ENCODE measurements around the gene DNAH10. TPM values are rescaled to one million over a fixed set of nuclear protein-coding genes. Genes with fewer than 3 reads are reported as not detected.

The DNAH10 gene
- total and polyA plus RNA-seq, 2 donors from 2014 or later: 0.24 to 0.28 TPM

DNA sequence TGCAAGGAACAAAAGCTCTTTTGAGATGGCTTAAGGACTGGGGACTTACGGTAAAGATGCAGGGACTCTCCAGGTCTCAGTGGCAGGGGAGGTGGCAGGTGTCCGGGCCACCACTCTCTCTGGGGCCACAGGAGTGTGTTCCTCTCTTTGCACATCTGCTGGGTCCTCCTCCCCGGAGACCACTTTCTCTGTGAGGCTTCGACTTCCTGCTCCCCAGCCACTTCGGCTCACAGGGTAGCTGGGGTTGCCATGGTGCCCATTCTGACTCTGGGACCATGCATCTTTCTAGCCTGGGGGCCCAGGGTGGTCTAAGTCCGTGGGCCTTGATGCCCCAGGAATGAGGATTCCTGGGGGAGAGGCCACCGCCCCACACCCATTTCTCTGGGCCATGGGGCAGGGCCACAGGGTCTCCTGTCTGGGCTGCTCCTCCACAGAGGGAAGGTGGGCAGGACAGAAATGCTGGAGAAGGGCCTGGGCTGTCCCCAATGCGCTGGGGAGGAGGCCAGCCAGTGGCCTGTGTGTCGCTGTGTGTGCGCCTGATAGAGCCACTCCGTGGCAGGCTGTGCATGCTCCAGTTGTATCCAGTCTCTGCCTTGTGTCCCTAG lies 172.0 kb downstream of the DNAH10 start:
- no peaks in the 10 kb centered on the region for H3K27me3 ChIP-seq (ENCODE audit: control insufficient read depth, insufficient read depth, low read length)
- peak in 1 of 5 donors; percentile 29 for DNase-seq
- no peak for FAIRE-seq

DNA sequence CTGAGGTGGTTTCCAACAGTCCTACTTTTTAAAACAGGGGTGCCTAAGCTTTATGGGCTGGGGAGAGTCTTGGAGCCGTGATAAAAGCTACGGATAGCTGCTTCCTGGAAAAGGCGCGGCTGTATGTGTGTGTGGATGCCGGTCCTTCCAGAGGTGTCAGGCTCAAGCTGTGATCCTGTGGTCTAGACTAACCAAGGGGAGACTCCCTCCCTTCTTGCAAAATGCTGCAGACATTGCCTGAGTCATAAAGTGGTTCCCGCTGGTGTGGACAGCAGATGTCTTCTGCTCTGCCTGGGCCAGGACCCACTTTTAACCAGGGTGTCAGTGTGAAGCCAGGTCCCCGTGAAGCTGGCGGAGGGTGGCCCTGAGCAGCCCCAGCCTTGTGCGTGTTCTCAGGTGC lies 172.7 kb downstream of the DNAH10 start:
- Histone ChIP-seq H3K27ac (ENCODE audit: low read depth in 2 of 2, low read length in 2 of 2) (no peak overlapping the region), H3K4me3 (ENCODE audit: low read length in 3 of 3) (no peak overlapping the region), H3K36me3 (ENCODE audit: control insufficient read depth in 2 of 3, insufficient read depth in 3 of 3, low read length in 3 of 3) (peaks cover 0 to 5% (median 4%) of the 10 kb centered on the region in 3 donors), H3K27me3 (ENCODE audit: control insufficient read depth, insufficient read depth, low read length) (no peaks in the 10 kb centered on the region), H3K9me3 (ENCODE audit: control insufficient read depth in 2 of 3, insufficient read depth in 1 of 3, low read length in 3 of 3) (no peaks in the 10 kb centered on the region), H3K9ac (ENCODE audit: low read length in 3 of 3) (no peak overlapping the region), H3K4me1 (ENCODE audit: control insufficient read depth in 2 of 3, insufficient read depth in 2 of 3, low read depth in 1 of 3, low read length in 3 of 3) (peaks cover 0 to 3% (median 0%) of the 10 kb centered on the region in 3 donors)
- TF ChIP-seq, protein P1, sequence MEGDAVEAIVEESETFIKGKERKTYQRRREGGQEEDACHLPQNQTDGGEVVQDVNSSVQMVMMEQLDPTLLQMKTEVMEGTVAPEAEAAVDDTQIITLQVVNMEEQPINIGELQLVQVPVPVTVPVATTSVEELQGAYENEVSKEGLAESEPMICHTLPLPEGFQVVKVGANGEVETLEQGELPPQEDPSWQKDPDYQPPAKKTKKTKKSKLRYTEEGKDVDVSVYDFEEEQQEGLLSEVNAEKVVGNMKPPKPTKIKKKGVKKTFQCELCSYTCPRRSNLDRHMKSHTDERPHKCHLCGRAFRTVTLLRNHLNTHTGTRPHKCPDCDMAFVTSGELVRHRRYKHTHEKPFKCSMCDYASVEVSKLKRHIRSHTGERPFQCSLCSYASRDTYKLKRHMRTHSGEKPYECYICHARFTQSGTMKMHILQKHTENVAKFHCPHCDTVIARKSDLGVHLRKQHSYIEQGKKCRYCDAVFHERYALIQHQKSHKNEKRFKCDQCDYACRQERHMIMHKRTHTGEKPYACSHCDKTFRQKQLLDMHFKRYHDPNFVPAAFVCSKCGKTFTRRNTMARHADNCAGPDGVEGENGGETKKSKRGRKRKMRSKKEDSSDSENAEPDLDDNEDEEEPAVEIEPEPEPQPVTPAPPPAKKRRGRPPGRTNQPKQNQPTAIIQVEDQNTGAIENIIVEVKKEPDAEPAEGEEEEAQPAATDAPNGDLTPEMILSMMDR (IDR thresholded peaks at IDR 0.05; ENCODE audit: borderline replicate concordance, extremely low read depth, insufficient read depth): no peak
- intact Hi-C loops (cut with DNase I): no loop called here
- DNase-seq (peak in 1 of 5 donors; percentile 32), FAIRE-seq (no peak)

More for the DNA sequence above, 172.0 kb downstream of the DNAH10 start:
- intact Hi-C loops (cut with DNase I): no loop called here
- TF ChIP-seq, protein P1 (IDR thresholded peaks at IDR 0.05; ENCODE audit: borderline replicate concordance, extremely low read depth, insufficient read depth): no peak
- no peak overlapping the region for H3K4me3 ChIP-seq (ENCODE audit: low read length in 3 of 3)
- no peak overlapping the region for H3K27ac ChIP-seq (ENCODE audit: low read depth in 2 of 2, low read length in 2 of 2)
- H3K9ac ChIP-seq (ENCODE audit: low read length in 3 of 3): no peak overlapping the region
- H3K9me3 ChIP-seq (ENCODE audit: control insufficient read depth in 2 of 3, insufficient read depth in 1 of 3, low read length in 3 of 3): no peaks in the 10 kb centered on the region
- peaks cover 0 to 3% (median 0%) of the 10 kb centered on the region in 3 donors for H3K4me1 ChIP-seq (ENCODE audit: control insufficient read depth in 2 of 3, insufficient read depth in 2 of 3, low read depth in 1 of 3, low read length in 3 of 3)
- H3K36me3 ChIP-seq (ENCODE audit: control insufficient read depth in 2 of 3, insufficient read depth in 3 of 3, low read length in 3 of 3): peaks cover 0 to 5% (median 3%) of the 10 kb centered on the region in 3 donors

DNA sequence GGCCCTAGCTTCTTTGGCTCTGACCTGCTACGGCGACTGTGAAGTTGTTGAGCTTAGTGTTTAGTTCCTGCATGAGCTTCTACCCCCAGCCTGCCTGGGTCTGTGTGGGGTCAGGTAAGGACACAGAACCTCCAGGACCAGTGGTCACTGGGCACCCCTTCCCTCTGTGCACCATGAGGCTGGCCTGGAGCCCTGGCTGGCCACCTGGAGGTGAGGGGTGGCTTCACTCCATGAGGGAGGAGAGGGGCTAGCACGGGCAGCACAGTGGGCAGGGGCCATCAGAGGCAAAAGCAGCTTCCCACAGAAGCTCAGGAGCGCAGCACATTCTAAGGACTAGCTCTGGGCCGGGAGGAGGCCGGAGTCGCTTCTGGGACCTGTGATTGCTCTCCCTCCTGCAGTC lies 173.9 kb downstream of the DNAH10 start:
- Histone ChIP-seq H3K4me3 (ENCODE audit: low read length in 3 of 3) (no peak overlapping the region), H3K9me3 (ENCODE audit: control insufficient read depth in 2 of 3, insufficient read depth in 1 of 3, low read length in 3 of 3) (no peaks in the 10 kb centered on the region), H3K27ac (ENCODE audit: low read depth in 2 of 2, low read length in 2 of 2) (no peak overlapping the region), H3K9ac (ENCODE audit: low read length in 3 of 3) (no peak overlapping the region), H3K27me3 (ENCODE audit: control insufficient read depth, insufficient read depth, low read length) (no peaks in the 10 kb centered on the region), H3K4me1 (ENCODE audit: control insufficient read depth in 2 of 3, insufficient read depth in 2 of 3, low read depth in 1 of 3, low read length in 3 of 3) (peaks cover 0 to 3% (median 0%) of the 10 kb centered on the region in 3 donors), H3K36me3 (ENCODE audit: control insufficient read depth in 2 of 3, insufficient read depth in 3 of 3, low read length in 3 of 3) (peaks cover 0 to 7% (median 5%) of the 10 kb centered on the region in 3 donors)
- peak in 1 of 5 donors; percentile 54 for DNase-seq
- intact Hi-C loops (cut with DNase I): no loop called here
- no peak for FAIRE-seq
- TF ChIP-seq, protein P1 (IDR thresholded peaks at IDR 0.05; ENCODE audit: borderline replicate concordance, extremely low read depth, insufficient read depth): no peak
